SK-N-MC (cell line): ENCODE results near the gene SLC25A47.

Source experiments
- EZH2 ChIP-seq: fragments of 200-600 bp; sonication (generic); IDR thresholded peaks from one replicate; pipeline ENCODE4 v1.6.1; 2017; ENCODE audit warnings: antibody characterized with exemption
- FOXP2 ChIP-seq: optimal IDR thresholded peaks from 2 replicates; pipeline ENCODE3; 2011; ENCODE audit warnings: mild to moderate bottlenecking, moderate library complexity; ENCODE audit not compliant: insufficient read depth; ENCODE audit errors: extremely low read length, control extremely low read depth
- POLR2AphosphoS5 ChIP-seq: IDR thresholded peaks from 2 replicates; pipeline ENCODE4 v1.6.1; 2012; ENCODE audit warnings: mild to moderate bottlenecking, low read depth, low read length, borderline replicate concordance

GRCh38 chr14:100291305-100292075 lies 31.6 kb upstream of the SLC25A47 start:
- TF ChIP-seq EZH2 = no peak
- no peak for TF ChIP-seq POLR2AphosphoS5
- TF ChIP-seq FOXP2 = no peak
